GM12864 (cell line): ENCODE measurements around the gene BCHE.

Experiments
- DNase-seq: peaks from one replicate; pipeline ENCODE4 v3.0.0-alpha.2; 2011; ENCODE audit warnings: low read depth
- H3K4me3 ChIP-seq: 2 replicates; pipeline ENCODE4 v1.5.1; 2011; ENCODE audit warnings: mild to moderate bottlenecking, low read depth, low read length, control low read depth
- CTCF ChIP-seq: IDR thresholded peaks from 2 replicates; pipeline ENCODE4 v1.5.1; 2011; ENCODE audit warnings: low read depth, mild to moderate bottlenecking, moderate library complexity, low read length, control low read depth, inconsistent platforms; ENCODE audit errors: missing control alignments

BCHE gene

GRCh38 chr3:165748094-165748493, 89.1 kb downstream of the BCHE start:
- TF ChIP-seq CTCF = no peak
- no peak overlapping the region for H3K4me3 ChIP-seq
- no peak for DNase-seq

GRCh38 chr3:165746874-165747273, 90.3 kb downstream of the BCHE start:
- no peak for DNase-seq
- H3K4me3 ChIP-seq = no peak overlapping the region
- TF ChIP-seq CTCF = no peak

GRCh38 chr3:165744025-165744424, 93.2 kb downstream of the BCHE start:
- no peak for DNase-seq
- no peak for TF ChIP-seq CTCF
- H3K4me3 ChIP-seq = no peak overlapping the region

- DNase-seq = no peak
- no peak for TF ChIP-seq CTCF
- H3K4me3 ChIP-seq = no peak overlapping the region
Observed at GRCh38 chr3:165742351-165742750, 94.9 kb downstream of the BCHE start.

- no peak for DNase-seq
- TF ChIP-seq CTCF = no peak
- no peak overlapping the region for H3K4me3 ChIP-seq
Observed at GRCh38 chr3:165729756-165730155, 107.5 kb downstream of the BCHE start.

- no peak for TF ChIP-seq CTCF
- no peak for DNase-seq
- H3K4me3 ChIP-seq = no peak overlapping the region
Observed at GRCh38 chr3:165728924-165729323, 108.3 kb downstream of the BCHE start.

GRCh38 chr3:165725296-165725695, 111.9 kb downstream of the BCHE start:
- H3K4me3 ChIP-seq = no peak overlapping the region
- TF ChIP-seq CTCF = no peak
- no peak for DNase-seq
